ENCODE measurements around the gene CDH13.

The CDH13 gene

DNA sequence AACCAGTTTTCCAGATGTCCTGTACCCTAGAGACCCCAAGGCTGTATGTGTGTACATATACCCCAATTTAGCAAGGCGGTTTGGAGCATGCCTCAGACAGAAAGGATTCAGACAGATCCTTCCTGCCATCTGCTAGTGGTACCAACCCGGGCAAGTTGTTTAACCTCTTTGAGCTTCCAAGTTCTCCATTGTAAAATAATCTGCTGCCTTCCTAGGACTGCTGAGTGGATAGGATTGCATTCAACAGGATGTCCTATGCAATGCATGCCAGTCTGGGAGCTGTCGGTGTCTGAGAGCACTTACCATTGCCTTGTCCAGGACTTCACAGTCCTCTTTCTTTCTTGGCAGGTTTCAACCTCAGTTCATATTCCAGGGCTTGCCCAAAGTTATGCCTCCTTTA lies 1.9 kb downstream of the CDH13 start:
- DNase-seq: no peak

- no peak for DNase-seq
Observed at GRCh38 chr16:82629441-82630027, 2.8 kb downstream of the CDH13 start.

- DNase-seq: no peak
Observed at GRCh38 chr16:82630219-82630618, 3.5 kb downstream of the CDH13 start.

- no peak for DNase-seq
Observed at GRCh38 chr16:82630688-82631087, 3.9 kb downstream of the CDH13 start.

- no peak for DNase-seq
Observed at GRCh38 chr16:82631701-82632685, 5.2 kb downstream of the CDH13 start.

DNA sequence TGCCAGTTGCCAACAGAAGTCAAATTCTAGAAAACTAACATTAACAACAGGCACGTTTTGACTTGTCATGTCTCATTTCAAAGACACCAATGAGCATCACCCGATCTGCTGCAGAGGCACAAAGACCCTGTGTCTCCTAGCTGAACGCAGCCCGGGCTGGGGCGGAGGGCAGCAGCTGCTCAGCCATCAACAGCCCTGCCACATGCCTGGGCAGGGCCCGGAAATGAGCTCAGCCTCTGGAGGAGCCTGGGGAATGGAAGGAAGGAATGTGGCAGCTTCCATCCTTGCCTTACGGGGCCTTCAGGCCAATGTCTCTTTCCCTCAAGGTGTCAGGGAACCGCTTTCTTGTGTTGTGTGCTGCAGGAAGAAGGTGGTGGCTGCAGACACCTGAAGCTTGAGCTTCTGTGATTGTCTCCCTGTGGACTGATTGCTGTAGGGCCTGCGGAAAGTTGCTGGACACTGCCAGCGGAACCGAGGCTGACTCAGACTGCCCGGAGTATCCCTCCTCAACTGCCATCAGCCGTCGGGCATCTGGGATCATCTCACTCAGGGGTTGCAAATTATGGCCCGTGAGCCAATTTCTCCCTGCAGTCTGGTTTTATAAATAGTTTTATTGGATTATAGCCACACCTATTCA lies 7.3 kb downstream of the CDH13 start:
- DNase-seq: no peak

GRCh38 chr16:82634955-82635610 lies 8.3 kb downstream of the CDH13 start:
- DNase-seq: no peak

GRCh38 chr16:82636485-82636884 lies 9.7 kb downstream of the CDH13 start:
- DNase-seq: no peak

GRCh38 chr16:82636958-82637357 lies 10.2 kb downstream of the CDH13 start:
- no peak for DNase-seq

DNA sequence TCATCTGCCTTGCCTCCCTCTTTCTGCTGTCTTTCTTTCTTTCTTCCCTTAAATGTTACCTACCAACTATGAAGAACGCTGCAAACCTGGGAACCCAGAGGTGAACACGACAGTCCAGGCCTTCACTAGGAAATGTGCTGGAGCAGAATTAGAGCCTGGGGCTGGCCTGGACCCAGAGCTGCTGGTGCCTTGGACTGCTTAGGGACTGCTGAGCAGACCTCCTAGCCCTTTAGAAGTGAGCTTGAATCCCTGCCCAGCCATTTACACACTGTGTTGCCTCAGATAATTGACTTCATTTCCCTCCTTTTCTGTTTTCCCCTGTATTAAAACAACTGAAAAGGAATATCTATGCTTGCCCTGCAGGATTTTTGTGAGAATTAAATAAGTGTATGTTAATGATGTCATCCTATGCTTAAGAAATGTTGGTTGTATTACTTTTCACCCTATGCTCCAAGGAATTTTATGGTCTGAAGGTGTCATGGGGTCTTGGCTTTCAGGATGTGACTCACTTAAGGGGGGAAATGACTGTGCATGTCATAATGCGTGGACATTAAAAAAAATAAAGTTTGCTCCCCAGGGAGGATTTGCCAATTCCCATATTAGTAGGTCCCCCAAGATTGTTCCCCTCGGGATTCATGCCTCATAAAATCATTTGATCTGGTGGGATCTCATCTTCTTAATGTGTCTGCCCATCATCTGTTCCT lies 11.5 kb downstream of the CDH13 start:
- no peak for DNase-seq

DNA sequence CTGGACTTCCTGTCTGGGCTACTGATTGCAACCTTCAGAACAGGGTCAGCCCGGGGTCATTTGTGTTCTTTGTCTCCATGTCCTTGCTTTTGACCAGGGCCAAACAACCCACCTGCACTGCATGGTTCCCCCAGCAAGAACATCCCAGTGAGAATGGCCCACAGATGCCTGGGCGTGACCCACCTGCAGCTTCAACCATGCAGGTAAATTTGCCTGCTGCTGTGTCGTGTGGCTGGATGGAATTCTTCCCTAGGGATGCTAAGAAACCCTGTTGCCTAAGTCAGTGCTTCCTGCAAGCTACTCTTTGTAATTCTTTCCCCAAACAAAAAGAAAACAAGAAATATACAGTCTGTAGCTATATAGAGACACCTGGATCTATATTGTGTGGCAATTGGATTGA lies 12.5 kb downstream of the CDH13 start:
- no peak for DNase-seq

DNA sequence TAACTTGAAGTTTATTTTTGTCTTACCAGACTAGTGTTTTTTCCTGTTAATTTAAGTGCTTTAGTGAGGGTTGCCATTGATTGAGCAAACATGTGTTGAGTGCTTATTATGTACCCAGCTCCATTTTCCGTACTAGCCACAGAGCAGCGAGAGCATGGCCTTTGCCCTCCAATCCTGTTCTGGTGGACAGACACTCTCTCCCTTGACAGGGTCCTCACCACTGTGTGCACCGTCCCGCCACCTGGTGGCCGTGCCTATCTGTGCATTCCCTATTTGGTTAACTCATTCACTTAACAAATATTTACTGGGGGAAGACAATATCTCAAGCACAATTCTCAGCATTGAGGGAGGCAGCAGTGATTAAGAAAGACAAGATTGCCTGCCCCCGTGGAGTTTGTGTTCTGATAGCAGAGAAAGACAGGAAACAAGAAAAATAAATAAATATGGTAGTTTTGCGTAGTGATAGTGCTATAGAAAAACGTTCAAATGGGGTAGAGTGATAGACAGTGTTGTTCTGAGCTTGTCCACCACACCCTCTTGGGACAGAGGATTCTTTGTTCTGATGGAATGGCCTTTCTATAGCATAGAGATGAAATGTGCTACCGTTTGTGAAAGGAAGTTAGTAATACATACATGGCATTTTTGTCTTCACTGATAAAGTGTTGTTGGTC lies 13.0 kb downstream of the CDH13 start:
- peak; percentile 38 for DNase-seq

- DNase-seq: no peak
Observed at GRCh38 chr16:82641336-82641984, 14.7 kb downstream of the CDH13 start.

- no peak for DNase-seq
Observed at GRCh38 chr16:82643136-82643535, 16.4 kb downstream of the CDH13 start.

DNA sequence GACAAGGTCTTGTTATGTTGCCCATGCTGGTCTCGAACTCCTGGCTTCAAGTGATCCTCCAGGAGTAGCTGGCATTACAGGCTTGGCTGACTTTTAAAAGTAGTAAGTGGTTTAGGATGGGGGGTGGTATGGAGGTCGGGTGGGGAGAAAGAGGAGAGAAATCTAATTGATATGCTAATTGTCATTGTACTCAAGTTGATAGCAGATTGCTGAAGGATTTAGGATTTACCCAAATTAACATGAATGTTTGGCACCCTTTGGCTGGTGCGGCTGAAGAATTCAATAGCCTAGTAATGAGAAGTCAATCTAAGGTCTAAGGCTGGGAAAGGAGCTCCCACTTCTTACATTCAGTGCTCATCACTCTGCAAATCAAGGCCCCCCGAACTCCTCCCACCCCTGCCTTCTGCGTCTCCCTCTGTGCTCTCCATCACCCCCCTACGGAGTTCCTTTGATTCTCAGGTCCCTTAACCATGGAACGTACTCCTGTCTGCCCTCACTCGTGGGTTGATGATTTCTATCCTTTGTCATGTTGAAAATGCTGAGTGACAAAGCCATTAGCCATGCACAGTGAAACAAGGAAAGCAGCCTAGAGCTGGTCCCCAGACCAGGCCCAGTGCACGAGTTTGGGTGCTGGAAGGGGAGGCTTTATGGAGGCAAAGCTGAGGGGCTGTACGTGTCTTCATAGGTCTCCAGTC lies 17.3 kb downstream of the CDH13 start:
- no peak for DNase-seq

- no peak for DNase-seq
Observed at GRCh38 chr16:82646504-82646903, 19.7 kb downstream of the CDH13 start.

DNA sequence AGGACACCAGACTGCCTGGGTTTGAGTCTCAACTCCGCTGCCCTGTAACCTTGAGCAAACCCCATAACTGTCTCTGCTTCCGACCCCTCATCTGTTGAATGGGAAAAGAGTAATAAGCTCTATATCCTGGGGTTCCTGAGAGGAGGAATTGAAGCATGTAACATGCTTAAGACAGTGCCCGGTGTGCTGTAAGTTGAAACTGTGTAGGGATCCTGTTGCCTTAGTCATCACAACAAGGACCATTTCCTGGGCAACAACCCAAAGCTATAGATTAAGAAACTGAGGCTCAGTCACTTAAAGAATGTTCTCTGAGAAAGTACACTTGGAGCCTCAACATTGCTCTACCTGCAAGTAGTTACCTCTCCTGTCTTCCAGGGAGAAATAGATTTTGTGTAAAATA lies 23.0 kb downstream of the CDH13 start:
- DNase-seq: no peak

- no peak for DNase-seq
Observed at GRCh38 chr16:82650804-82651203, 24.0 kb downstream of the CDH13 start.

DNA sequence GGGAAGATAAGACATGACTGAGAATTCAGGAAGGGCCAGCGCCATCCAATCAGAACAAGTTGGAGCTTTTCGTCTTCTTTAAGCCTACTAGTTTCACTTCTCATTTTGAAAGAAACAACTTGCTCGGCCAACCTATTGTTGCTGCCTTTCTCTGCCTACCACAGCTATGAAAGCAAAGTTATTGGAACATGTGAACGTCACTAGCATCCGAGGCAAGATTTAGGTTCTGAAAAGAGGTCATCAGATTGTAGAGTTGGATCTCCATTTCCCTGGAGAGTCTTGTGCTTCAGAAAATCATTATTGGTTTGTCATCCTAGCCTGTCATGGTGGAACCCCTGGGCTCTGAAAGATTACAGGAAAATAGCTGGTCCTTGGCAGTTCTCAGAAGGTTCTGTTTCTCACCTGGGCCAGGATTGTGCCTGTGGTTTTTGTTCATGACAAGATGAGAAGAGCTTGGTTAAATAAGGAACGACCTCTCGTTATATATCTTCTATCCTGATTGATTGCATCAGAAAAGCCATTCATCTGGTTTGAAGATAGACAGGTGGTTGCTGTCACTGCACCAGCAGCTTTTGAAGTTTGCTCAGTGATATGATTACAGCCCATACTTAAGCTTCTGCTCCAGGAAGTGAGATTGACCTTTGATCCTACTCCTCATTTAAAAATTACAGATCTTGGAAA lies 25.3 kb downstream of the CDH13 start:
- no peak for DNase-seq

DNA sequence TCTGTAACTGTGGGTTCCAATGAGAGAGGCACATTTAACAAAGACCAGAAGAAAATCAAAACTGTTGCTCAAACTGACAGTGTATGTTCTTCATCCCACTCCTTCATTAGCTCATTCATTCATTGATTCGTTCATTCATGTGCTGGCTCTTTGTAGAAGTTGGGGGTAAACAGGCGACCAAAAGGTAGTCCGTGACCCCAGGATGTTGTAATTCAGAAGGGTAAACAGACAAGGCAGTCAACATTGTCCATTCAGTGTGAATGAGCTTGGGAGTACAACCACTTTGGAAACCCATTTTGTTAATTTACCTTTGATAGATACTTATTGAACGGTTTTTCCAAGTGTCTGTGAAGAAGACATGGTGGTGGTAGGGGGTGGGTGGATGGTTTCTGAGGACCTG lies 26.1 kb downstream of the CDH13 start:
- no peak for DNase-seq

Measured in activated CD4-positive, alpha-beta T cell treated with anti-CD3 and anti-CD28 coated beads for 4 hours (primary cell).